Articular chondrocyte of knee joint (primary cell): ENCODE data around the gene ZNF611. TPM values are rescaled to one million over a fixed set of nuclear protein-coding genes. Genes with fewer than 3 reads are reported as not detected.

Experiments used
- total RNA-seq: library from RNA; depleted of rRNA; stranded (reverse); fragments of >200 nt; gene quantifications from 2 replicates; pipeline ENCODE4 v1.2.3, GENCODE V29; 2012

Gene ZNF611
- 13.3 and 15.9 TPM in 2 replicates for total RNA-seq

DNA sequence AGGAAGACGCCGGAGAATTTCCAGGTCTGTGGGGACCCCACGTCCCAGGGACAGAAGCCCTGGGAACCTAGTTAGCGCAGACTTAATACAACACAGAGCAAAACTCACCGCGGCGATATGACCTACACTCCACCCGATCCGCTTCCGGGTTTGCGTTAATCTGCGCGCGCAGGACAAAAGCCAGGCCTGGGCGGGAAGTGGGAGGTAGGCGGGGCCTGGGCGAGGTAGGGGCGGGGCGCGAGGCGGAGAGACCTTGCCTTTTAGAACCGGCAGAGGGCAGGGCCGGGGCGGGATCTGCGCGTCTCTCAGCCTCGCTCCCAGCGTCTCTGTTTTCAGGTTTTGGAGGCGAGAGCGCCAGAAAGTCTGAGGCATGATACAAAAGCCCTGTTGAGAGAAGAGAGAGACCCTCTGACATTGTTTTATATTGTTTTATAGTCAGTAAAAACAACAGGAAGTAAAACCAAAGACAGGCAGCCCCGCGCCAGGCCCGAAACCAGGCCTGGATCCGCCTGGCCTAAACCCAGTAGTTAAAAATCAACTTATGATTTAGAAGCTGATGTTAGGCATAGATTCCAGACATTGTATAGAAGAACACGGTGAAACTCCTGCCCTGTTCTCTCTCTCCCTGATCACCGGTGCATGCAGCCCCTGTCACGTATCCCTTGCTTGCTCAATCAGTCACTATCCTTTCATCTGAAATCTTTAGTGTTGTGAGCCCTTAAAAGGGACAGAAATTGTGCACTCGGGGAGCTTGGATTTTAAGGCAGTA is at the start of gene ZNF611:
ZNF611 (minus strand) TSS at position 152 of the 769 bp plus-strand sequence. CDS start 19,150 bp downstream, outside the sequence.

Other genes with a start within 250 kb of the ZNF611 start
- 19.6 and 28.8 TPM in 2 replicates for gene ZNF808, start 207.4 kb downstream of the ZNF611 start, total RNA-seq
- 13.3 and 19.7 TPM in 2 replicates for gene ZNF701, start 164.8 kb downstream of the ZNF611 start, total RNA-seq
- gene ZNF83, start 96.7 kb downstream of the ZNF611 start, total RNA-seq, result 52.1 and 74.2 TPM in 2 replicates
- gene ZNF600, start 51.7 kb upstream of the ZNF611 start, total RNA-seq, result 6.8 and 13.5 TPM in 2 replicates
- 14.8 and 18.6 TPM in 2 replicates for gene ZNF28, start 86.6 kb upstream of the ZNF611 start, total RNA-seq
- gene ZNF468, start 122.6 kb upstream of the ZNF611 start, total RNA-seq, result 24.3 and 29.9 TPM in 2 replicates
- gene ZNF320, start 162.6 kb upstream of the ZNF611 start, total RNA-seq, result 11.8 and 18.4 TPM in 2 replicates
- 3.9 and 6.2 TPM in 2 replicates for gene ZNF888, start 188.4 kb upstream of the ZNF611 start, total RNA-seq
- gene ZNF816, start 227.8 kb upstream of the ZNF611 start, total RNA-seq, result 7.7 and 12.8 TPM in 2 replicates